ENCODE measurements around the gene PI4KA. TPM values are rescaled to one million over a fixed set of nuclear protein-coding genes. Genes with fewer than 3 reads are reported as not detected.
"Not testable (repeated sequence)": the region's sequence is repeated elsewhere in the genome, so short reads cannot be mapped to it uniquely, and the experiment has no call there.

Gene PI4KA
- total and polyA plus RNA-seq, 2 of the 13 experiments (the other 11 are each of a cell fraction or from before 2014, with no cell fraction given), result 27.4 to 56.4 TPM

DNA sequence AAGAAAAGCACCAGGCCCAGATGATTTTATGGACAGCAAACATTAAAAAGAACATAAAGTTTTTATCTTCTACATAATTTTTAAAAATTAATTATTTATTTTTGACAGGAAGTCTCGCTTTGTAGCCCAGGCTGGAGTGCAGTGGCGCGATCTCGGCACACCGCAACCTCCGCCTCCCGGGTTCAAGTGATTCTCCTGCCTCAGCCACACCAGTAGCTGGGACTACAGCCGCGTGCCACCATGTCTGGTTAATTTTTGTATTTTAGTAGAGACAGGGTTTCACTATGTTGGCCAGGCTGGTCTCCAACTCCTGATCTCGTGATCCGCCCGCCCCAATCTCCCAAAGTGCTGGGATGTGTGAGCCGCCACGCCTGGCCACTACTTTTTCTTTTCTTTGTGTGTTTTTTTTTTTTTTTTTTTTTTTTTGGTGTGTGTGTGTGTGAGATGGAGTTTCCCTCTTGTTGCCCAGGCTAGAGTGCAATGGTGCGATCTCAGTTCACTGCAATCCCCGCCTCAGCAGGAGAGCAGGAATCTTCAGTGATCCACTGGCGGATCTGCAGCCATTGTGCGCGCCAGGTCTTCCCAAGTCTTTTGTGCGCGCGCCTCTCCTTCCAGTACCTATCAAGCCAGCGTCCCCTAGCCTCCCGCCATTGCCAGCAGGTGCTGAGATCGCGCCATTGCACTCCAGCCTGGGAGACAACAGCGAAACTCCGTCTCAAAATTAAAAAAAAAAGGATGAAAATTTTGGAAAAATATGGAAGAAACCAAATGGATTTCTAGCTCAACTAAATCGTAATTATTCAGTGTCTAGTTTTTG is 171.0 kb downstream of the PI4KA start:
- H2AFZ ChIP-seq (ENCODE audit: low read length); H4K20me1 ChIP-seq (ENCODE audit: insufficient read depth, low read length); H3K4me1 ChIP-seq (ENCODE audit: insufficient read depth, low read length); H3K4me3 ChIP-seq (replicated peaks in 1 of 3; ENCODE audit: insufficient read depth in 1 of 3, low read depth in 2 of 3, low read length in 3 of 3); H3K27ac ChIP-seq (ENCODE audit: extremely low read length, insufficient read depth, low read length); H3K79me2 ChIP-seq (ENCODE audit: insufficient read depth, low read length); DNase-seq (ENCODE audit: low spot score); H3K27me3 ChIP-seq (ENCODE audit: control insufficient read depth in 1 of 2, insufficient read depth in 2 of 2, low read length in 2 of 2); CTCF ChIA-PET (ENCODE audit: low intra/inter-chr PET ratio, low total read pairs); H3K36me3 ChIP-seq (replicated peaks in 1 of 2; ENCODE audit: control insufficient read depth in 1 of 2, insufficient read depth in 2 of 2, low read length in 2 of 2); in situ Hi-C loops (cut with HindIII; ENCODE audit: extremely low pct_ligation_motif_present, low pct_unique_long_range_greater_than_20kb); ATAC-seq; H3K9me3 ChIP-seq (ENCODE audit: low read length); POLR2A ChIA-PET; H3K4me2 ChIP-seq (ENCODE audit: low read depth, low read length); intact Hi-C loops (cut with micrococcal nuclease; ENCODE audit: unreplicated experiment); BruUV-seq (replicated peaks); H3K9ac ChIP-seq (ENCODE audit: insufficient read depth, low read depth, low read length): not testable (repeated sequence)
- peak; percentile 18 for FAIRE-seq
- 80% methylated on average over 29 of the region's 29 CpGs for WGBS (ENCODE audit: low lambda C conversion rate)

GRCh38 chr22:20685764-20686163 is 172.8 kb downstream of the PI4KA start:
- intact Hi-C loops (cut with micrococcal nuclease; ENCODE audit: unreplicated experiment); H3K4me2 ChIP-seq (ENCODE audit: low read depth, low read length); H2AFZ ChIP-seq (ENCODE audit: low read length); H3K36me3 ChIP-seq (replicated peaks in 1 of 2; ENCODE audit: control insufficient read depth in 1 of 2, insufficient read depth in 2 of 2, low read length in 2 of 2); H3K4me1 ChIP-seq (ENCODE audit: insufficient read depth, low read length); BruUV-seq (replicated peaks); ATAC-seq; CTCF ChIA-PET (ENCODE audit: low intra/inter-chr PET ratio, low total read pairs); H4K20me1 ChIP-seq (ENCODE audit: insufficient read depth, low read length); H3K4me3 ChIP-seq (replicated peaks in 1 of 3; ENCODE audit: insufficient read depth in 1 of 3, low read depth in 2 of 3, low read length in 3 of 3); H3K27ac ChIP-seq (ENCODE audit: extremely low read length, insufficient read depth, low read length); in situ Hi-C loops (cut with HindIII; ENCODE audit: extremely low pct_ligation_motif_present, low pct_unique_long_range_greater_than_20kb); DNase-seq (ENCODE audit: low spot score); H3K9ac ChIP-seq (ENCODE audit: insufficient read depth, low read depth, low read length); H3K27me3 ChIP-seq (ENCODE audit: control insufficient read depth in 1 of 2, insufficient read depth in 2 of 2, low read length in 2 of 2); H3K9me3 ChIP-seq (ENCODE audit: low read length); POLR2A ChIA-PET; FAIRE-seq; H3K79me2 ChIP-seq (ENCODE audit: insufficient read depth, low read length): not testable (repeated sequence)
- 67% methylated on average over 11 of the region's 11 CpGs for WGBS (ENCODE audit: low lambda C conversion rate)

DNA sequence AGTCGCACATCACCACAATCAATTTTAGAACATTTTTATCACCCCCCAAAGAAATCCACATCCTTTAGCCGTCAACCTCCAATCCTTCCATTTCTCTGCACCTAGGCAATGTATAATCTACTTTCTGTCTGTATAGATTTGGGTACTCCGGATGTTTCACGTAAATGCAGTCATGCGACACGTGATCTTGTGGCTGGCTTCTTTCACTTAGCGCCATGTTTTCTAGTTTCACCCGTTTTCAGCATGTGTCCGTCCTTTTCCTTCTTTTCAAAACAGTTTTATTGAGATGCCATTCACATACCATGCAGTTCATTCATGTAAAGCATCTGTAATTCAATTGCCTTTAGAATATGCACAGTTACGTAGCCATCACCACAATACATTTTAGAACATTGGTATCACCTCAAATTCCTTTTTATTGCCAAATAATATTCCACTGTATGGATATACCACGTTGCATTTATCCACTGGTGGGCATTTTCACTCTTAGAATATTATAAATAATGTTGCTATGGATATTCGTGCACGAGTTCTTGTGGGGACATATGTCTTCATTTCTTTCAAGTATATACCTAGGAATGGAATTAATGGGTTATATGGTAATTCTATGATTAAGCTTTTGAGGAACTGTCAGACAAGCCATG is 179.7 kb downstream of the PI4KA start:
- H3K4me1 ChIP-seq (ENCODE audit: insufficient read depth, low read length); H3K27ac ChIP-seq (ENCODE audit: extremely low read length, insufficient read depth, low read length); H3K9me3 ChIP-seq (ENCODE audit: low read length); H3K27me3 ChIP-seq (ENCODE audit: control insufficient read depth in 1 of 2, insufficient read depth in 2 of 2, low read length in 2 of 2); H3K79me2 ChIP-seq (ENCODE audit: insufficient read depth, low read length); intact Hi-C loops (cut with micrococcal nuclease; ENCODE audit: unreplicated experiment); H2AFZ ChIP-seq (ENCODE audit: low read length); POLR2A ChIA-PET; H3K4me2 ChIP-seq (ENCODE audit: low read depth, low read length); ATAC-seq; BruUV-seq (replicated peaks); H3K36me3 ChIP-seq (replicated peaks in 1 of 2; ENCODE audit: control insufficient read depth in 1 of 2, insufficient read depth in 2 of 2, low read length in 2 of 2); H3K4me3 ChIP-seq (replicated peaks in 1 of 3; ENCODE audit: insufficient read depth in 1 of 3, low read depth in 2 of 3, low read length in 3 of 3); CTCF ChIA-PET (ENCODE audit: low intra/inter-chr PET ratio, low total read pairs); in situ Hi-C loops (cut with HindIII; ENCODE audit: extremely low pct_ligation_motif_present, low pct_unique_long_range_greater_than_20kb); DNase-seq (ENCODE audit: low spot score); H4K20me1 ChIP-seq (ENCODE audit: insufficient read depth, low read length); FAIRE-seq; H3K9ac ChIP-seq (ENCODE audit: insufficient read depth, low read depth, low read length): not testable (repeated sequence)
- 50% methylated on average over 13 of the region's 13 CpGs for WGBS (ENCODE audit: low lambda C conversion rate)

All from HepG2 (cell line).